ENCODE data around the gene ACSM5.
"Not testable (repeated sequence)": the region's sequence is repeated elsewhere in the genome, so short reads cannot be mapped to it uniquely, and the experiment has no call there.

- not testable (repeated sequence) for TF ChIP-seq ZBTB21 (CRISPR knock-in tag; IDR thresholded peaks at IDR 0.05; ENCODE audit: borderline replicate concordance); CTCF (IDR thresholded peaks at IDR 0.05); ARID4B (CRISPR knock-in tag; IDR thresholded peaks at IDR 0.05; ENCODE audit: borderline replicate concordance); ZNF416 (CRISPR knock-in tag; IDR thresholded peaks at IDR 0.05); FOXJ3 (CRISPR knock-in tag; IDR thresholded peaks at IDR 0.05; ENCODE audit: borderline replicate concordance); ZNF138 (CRISPR knock-in tag; conservative IDR thresholded peaks at IDR 0.05); E2F1 (CRISPR knock-in tag; IDR thresholded peaks at IDR 0.05); ESRRA (CRISPR knock-in tag; IDR thresholded peaks at IDR 0.05; ENCODE audit: borderline replicate concordance); SOX15 (CRISPR knock-in tag; IDR thresholded peaks at IDR 0.05); USF1 (CRISPR knock-in tag; IDR thresholded peaks at IDR 0.05); NFYB (CRISPR knock-in tag; conservative IDR thresholded peaks at IDR 0.05; ENCODE audit: low read depth); ZNF317 (CRISPR knock-in tag; IDR thresholded peaks at IDR 0.05; ENCODE audit: borderline replicate concordance, low read depth)
- TF ChIP-seq, protein P1, sequence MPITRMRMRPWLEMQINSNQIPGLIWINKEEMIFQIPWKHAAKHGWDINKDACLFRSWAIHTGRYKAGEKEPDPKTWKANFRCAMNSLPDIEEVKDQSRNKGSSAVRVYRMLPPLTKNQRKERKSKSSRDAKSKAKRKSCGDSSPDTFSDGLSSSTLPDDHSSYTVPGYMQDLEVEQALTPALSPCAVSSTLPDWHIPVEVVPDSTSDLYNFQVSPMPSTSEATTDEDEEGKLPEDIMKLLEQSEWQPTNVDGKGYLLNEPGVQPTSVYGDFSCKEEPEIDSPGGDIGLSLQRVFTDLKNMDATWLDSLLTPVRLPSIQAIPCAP (CRISPR knock-in tag; IDR thresholded peaks at IDR 0.05), result not testable (repeated sequence)
Measured at GRCh38 chr16:20470732-20471131, 61.4 kb downstream of the ACSM5 start.

All from WTC11 (cell line).